ENCODE measurements around the gene CDYL.

The CDYL gene

GRCh38 chr6:4814212-4814611 lies 38.0 kb downstream of the CDYL start:
- Histone ChIP-seq H3K27me3 (no peaks in the 10 kb centered on the region), H3K9me3 (no peaks in the 10 kb centered on the region), H3K4me3 (ENCODE audit: low read depth, low read length) (no peak overlapping the region), H3K36me3 (no peaks in the 10 kb centered on the region), H3K4me1 (no peaks in the 10 kb centered on the region)
- DNase-seq, result no peak
- TF ChIP-seq CTCF (IDR thresholded peaks at IDR 0.05; ENCODE audit: low read depth, low read length), result no peak

GRCh38 chr6:4814987-4815386 lies 38.8 kb downstream of the CDYL start:
- no peak for DNase-seq
- H3K4me1 ChIP-seq, result no peaks in the 10 kb centered on the region

GRCh38 chr6:4815584-4815983 lies 39.4 kb downstream of the CDYL start:
- Histone ChIP-seq H3K36me3 (no peaks in the 10 kb centered on the region), H3K4me1 (no peaks in the 10 kb centered on the region), H3K27me3 (no peaks in the 10 kb centered on the region), H3K4me3 (ENCODE audit: low read depth, low read length) (no peak overlapping the region), H3K9me3 (no peaks in the 10 kb centered on the region)
- DNase-seq, result no peak
- TF ChIP-seq CTCF (IDR thresholded peaks at IDR 0.05; ENCODE audit: low read depth, low read length), result no peak

More at GRCh38 chr6:4814987-4815386, 38.8 kb downstream of the CDYL start:
- no peaks in the 10 kb centered on the region for H3K27me3 ChIP-seq
- H3K4me3 ChIP-seq (ENCODE audit: low read depth, low read length), result no peak overlapping the region
- TF ChIP-seq CTCF (IDR thresholded peaks at IDR 0.05; ENCODE audit: low read depth, low read length), result no peak
- H3K9me3 ChIP-seq, result no peaks in the 10 kb centered on the region
- no peaks in the 10 kb centered on the region for H3K36me3 ChIP-seq

GRCh38 chr6:4816904-4817303 lies 40.7 kb downstream of the CDYL start:
- no peak for DNase-seq
- no peaks in the 10 kb centered on the region for H3K36me3 ChIP-seq
- no peaks in the 10 kb centered on the region for H3K9me3 ChIP-seq
- TF ChIP-seq CTCF (IDR thresholded peaks at IDR 0.05; ENCODE audit: low read depth, low read length), result no peak
- H3K27me3 ChIP-seq, result no peaks in the 10 kb centered on the region
- H3K4me3 ChIP-seq (ENCODE audit: low read depth, low read length), result no peak overlapping the region
- H3K4me1 ChIP-seq, result no peaks in the 10 kb centered on the region

- Histone ChIP-seq H3K9me3 (no peaks in the 10 kb centered on the region), H3K27me3 (no peaks in the 10 kb centered on the region), H3K36me3 (no peaks in the 10 kb centered on the region), H3K4me1 (no peaks in the 10 kb centered on the region), H3K4me3 (ENCODE audit: low read depth, low read length) (no peak overlapping the region)
- no peak for DNase-seq
- no peak for TF ChIP-seq CTCF (IDR thresholded peaks at IDR 0.05; ENCODE audit: low read depth, low read length)
Observed at GRCh38 chr6:4817551-4817950, 41.3 kb downstream of the CDYL start.

- no peak for DNase-seq
- no peaks in the 10 kb centered on the region for H3K9me3 ChIP-seq
- H3K4me3 ChIP-seq (ENCODE audit: low read depth, low read length), result no peak overlapping the region
- no peaks in the 10 kb centered on the region for H3K27me3 ChIP-seq
- no peak for TF ChIP-seq CTCF (IDR thresholded peaks at IDR 0.05; ENCODE audit: low read depth, low read length)
- H3K4me1 ChIP-seq, result no peaks in the 10 kb centered on the region
- no peaks in the 10 kb centered on the region for H3K36me3 ChIP-seq
Observed at GRCh38 chr6:4818272-4818938, 42.2 kb downstream of the CDYL start.

Measured in BE2C (cell line).